Motor neuron (in vitro differentiated cells): ENCODE measurements around the gene C9orf50. TPM values are rescaled to one million over a fixed set of nuclear protein-coding genes. Genes with fewer than 3 reads are reported as not detected.

Experiments used
- ATAC-seq, 8 experiments: fragments of 200-7000 bp; cut with Tn5 transposase; replicated peaks in 6 of 8; 2 replicates each; pipeline ENCODE4 v1.8.0; 2021; ENCODE audit warnings: mild to moderate bottlenecking in 8 of 8, moderate library complexity in 8 of 8
- H3K27ac ChIP-seq, 2 donors: fragments of 250-450 bp; sonication (Bioruptor Pico); 2 replicates each; pipeline ENCODE4 v1.9.0; 2021; ENCODE audit warnings: antibody characterized with exemption in 2 of 2, mild to moderate bottlenecking in 2 of 2, moderate library complexity in 1 of 2
- H3K4me1 ChIP-seq, 2 donors: fragments of 250-450 bp; sonication (Bioruptor Pico); replicated peaks in 1 of 2; 2 replicates each; pipeline ENCODE4 v1.6.1; 2021; ENCODE audit warnings: antibody characterized with exemption in 2 of 2, mild to moderate bottlenecking in 2 of 2, moderate library complexity in 1 of 2
- H3K4me3 ChIP-seq, 5 donors: fragments of 250-450 bp; sonication (Bioruptor Pico); 2 replicates each; pipeline ENCODE4 v1.9.0; 2021; ENCODE audit warnings: antibody characterized with exemption in 5 of 5, mild to moderate bottlenecking in 5 of 5, moderate library complexity in 4 of 5
- WGBS, 10 experiments: fragments of 450-650 bp; shearing (Covaris generic); methylation state at CpG; one replicate each; pipeline ENCODE4 v1.0.0; 2022; 5-methylcytosine and 5-hydroxymethylcytosine counted together
- in situ Hi-C, 9 experiments: fragments of 400-800 bp; cut with MboI; loops; one replicate each; pipeline ENCODE4 v1.15.0; 2021; ENCODE audit warnings: low sequenced_read_pairs in 9 of 9, low pct_unique_long_range_greater_than_20kb in 2 of 9; ENCODE audit not compliant: unreplicated experiment in 9 of 9
- total RNA-seq, 8 experiments: library from RNA; unstranded; fragments of 300-600 nt; gene quantifications; 2 replicates each; pipeline versions ENCODE4 v1.2.3 to v1.2.4, GENCODE V29; 2022

Gene C9orf50
- total RNA-seq, 8 experiments from 2014 or later, result 0.22 to 1.00 (median 0.49) TPM; not detected in 2

GRCh38 chr9:129567842-129568559 lies 52.9 kb downstream of the C9orf50 start:
- 3 to 56% (median 9%) methylated on average over 1 to 13 of the region's 27 CpGs; no CpG with 5 or more reads in 5 of the 10 experiments for WGBS, 10 experiments
- peak; percentile 3 to 75 (median 12) for ATAC-seq
- in situ Hi-C loops, result no loop called here
- H3K4me3 ChIP-seq, result peak overlapping the region; percentile 14 to 33 (median 20)
- peaks cover 39 to 47% of the 10 kb centered on the region in 2 donors for H3K4me1 ChIP-seq
- peak overlapping the region; percentile 66 to 75 for H3K27ac ChIP-seq

- H3K4me3 ChIP-seq, result no peak overlapping the region
- no peak for ATAC-seq
- in situ Hi-C loops, result no loop called here
- 67 to 86% methylated on average over 1 to 2 of the region's 10 CpGs; no CpG with 5 or more reads in 8 of the 10 experiments for WGBS, 10 experiments
- H3K27ac ChIP-seq, result peak overlapping the region in 1 of 2 donors; percentile 66
- peaks cover 45 to 48% of the 10 kb centered on the region in 2 donors for H3K4me1 ChIP-seq
Observed at GRCh38 chr9:129567329-129567728, 53.6 kb downstream of the C9orf50 start.

DNA sequence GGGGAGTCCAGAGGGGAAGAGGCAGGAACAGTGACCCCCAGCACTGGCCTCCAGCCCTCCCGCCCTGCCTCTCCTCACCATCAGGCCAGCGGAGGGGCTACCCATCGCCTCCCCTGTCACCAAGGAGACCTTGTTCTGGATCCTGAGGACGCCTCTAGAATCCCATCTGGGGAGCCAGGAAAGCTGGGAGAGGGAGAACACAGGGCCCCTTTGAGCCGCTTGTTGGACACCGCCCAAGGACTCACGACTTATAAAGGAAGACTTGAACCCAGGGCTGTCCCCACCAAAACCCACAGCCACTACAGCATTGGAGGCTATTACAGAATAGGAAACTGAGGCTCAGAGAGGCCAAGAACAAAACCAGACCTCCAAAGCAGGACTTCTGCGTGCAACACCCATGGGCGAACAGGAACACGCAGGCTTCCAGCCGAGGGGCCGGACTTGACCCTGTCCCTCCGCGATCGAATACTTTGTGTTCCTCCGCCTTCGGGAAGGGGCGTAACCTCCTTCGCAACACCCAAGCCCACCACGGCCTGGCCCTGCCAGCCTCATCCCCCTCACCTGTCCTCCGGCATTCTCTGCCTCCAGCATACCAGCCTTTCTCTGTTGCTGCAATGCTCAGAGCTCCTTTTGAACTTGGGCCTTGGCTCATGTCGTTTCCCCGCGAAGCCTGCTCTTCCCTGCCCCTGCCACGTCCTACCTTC lies 54.2 kb downstream of the C9orf50 start:
- 84 to 100% (median 95%) methylated on average over 1 to 18 of the region's 25 CpGs; no CpG with 5 or more reads in 5 of the 10 experiments for WGBS, 10 experiments
- ATAC-seq, result no peak
- H3K27ac ChIP-seq, result no peak overlapping the region
- in situ Hi-C loops, result no loop called here
- peaks cover 51 to 54% of the 10 kb centered on the region in 2 donors for H3K4me1 ChIP-seq
- no peak overlapping the region for H3K4me3 ChIP-seq

DNA sequence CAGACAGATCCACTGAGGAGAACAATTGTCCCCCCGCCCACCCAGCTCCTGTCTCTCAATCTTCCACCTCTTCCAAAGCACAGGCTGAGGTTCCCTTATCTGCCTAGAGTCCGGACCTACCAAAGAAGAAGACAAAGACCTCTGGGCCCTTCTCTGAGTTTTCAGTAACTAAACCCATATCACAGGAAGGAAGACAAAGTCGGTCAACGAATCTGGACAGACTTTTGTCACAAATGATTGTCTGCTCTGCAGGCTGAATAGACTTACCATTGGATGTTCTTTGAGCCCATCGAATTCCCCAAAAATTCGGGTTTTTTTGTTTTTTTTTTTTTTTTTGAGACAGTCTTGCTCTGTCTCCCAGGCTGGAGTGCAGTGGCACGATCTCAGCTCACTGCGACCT lies 58.0 kb downstream of the C9orf50 start:
- Histone ChIP-seq H3K4me3 (no peak overlapping the region), H3K27ac (peak overlapping the region in 1 of 2 donors; percentile 86), H3K4me1 (peaks cover 49 to 58% of the 10 kb centered on the region in 2 donors)
- in situ Hi-C loops, result no loop called here
- ATAC-seq, result peak in 1 of 8 experiments; percentile 4
- WGBS, 10 experiments, result 70 to 100% (median 89%) methylated on average over 1 to 7 of the region's 8 CpGs; no CpG with 5 or more reads in 2 of the 10 experiments

DNA sequence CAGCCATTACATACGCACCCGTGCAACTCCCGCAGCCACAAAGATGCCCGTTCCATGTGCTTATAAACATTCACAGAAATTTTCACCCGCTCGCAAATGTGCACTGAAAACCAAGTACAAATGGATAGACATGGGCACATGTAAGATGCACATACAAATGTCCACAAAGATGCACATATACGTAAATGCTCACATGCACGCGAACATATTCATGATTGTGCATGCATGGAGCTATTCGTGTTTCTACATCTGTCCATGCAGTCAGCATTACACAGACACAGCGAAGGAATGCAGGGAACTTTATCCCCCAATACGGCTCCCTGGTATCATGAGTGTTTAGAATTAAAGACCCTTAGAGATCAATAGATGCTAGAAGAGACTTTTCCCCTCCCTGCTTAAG lies 58.4 kb downstream of the C9orf50 start:
- Histone ChIP-seq H3K27ac (peak overlapping the region in 1 of 2 donors; percentile 86), H3K4me1 (peaks cover 49 to 58% of the 10 kb centered on the region in 2 donors), H3K4me3 (no peak overlapping the region)
- peak in 4 of 8 experiments; percentile 11 to 92 (median 66) for ATAC-seq
- 3 to 92% (median 53%) methylated on average over 4 to 10 of the region's 12 CpGs; no CpG with 5 or more reads in 4 of the 10 experiments for WGBS, 10 experiments
- in situ Hi-C loops, result no loop called here

Other genes with a start within 250 kb of the C9orf50 start
- 10 to 100 TPM; 25.4 to 49.4 (median 35.2) TPM for gene NTMT1, start 5.1 kb upstream of the C9orf50 start, total RNA-seq
- gene ASB6, start 21.1 kb upstream of the C9orf50 start, total RNA-seq, result 10 to 100 TPM; 12.0 to 44.5 (median 18.5) TPM
- 10 to 100 TPM in 1 of 8 experiments, 1 to 10 TPM in 1, under 1 TPM in 5, not detected in 1; 0.14 to 14.4 (median 0.87) TPM for gene PRRX2, start 44.5 kb upstream of the C9orf50 start, total RNA-seq
- 100 to 1,000 TPM in 1 of 8 experiments, 10 to 100 TPM in 1, 1 to 10 TPM in 4, under 1 TPM in 2; 0.77 to 215 (median 1.9) TPM for gene PTGES, start 131.9 kb upstream of the C9orf50 start, total RNA-seq
- gene TOR1B, start 182.1 kb upstream of the C9orf50 start, total RNA-seq, result 10 to 100 TPM; 10.7 to 31.4 (median 14.6) TPM
- gene TOR1A, start 203.0 kb upstream of the C9orf50 start, total RNA-seq, result 10 to 100 TPM; 19.8 to 46.2 (median 34.6) TPM
- 10 to 100 TPM; 33.2 to 73.1 (median 48.6) TPM for gene C9orf78, start 214.2 kb upstream of the C9orf50 start, total RNA-seq
- 10 to 100 TPM; 15.3 to 24.8 (median 20.7) TPM for gene USP20, start 214.4 kb upstream of the C9orf50 start, total RNA-seq